ENCODE data around the gene GRAMD4.

The GRAMD4 gene

DNA sequence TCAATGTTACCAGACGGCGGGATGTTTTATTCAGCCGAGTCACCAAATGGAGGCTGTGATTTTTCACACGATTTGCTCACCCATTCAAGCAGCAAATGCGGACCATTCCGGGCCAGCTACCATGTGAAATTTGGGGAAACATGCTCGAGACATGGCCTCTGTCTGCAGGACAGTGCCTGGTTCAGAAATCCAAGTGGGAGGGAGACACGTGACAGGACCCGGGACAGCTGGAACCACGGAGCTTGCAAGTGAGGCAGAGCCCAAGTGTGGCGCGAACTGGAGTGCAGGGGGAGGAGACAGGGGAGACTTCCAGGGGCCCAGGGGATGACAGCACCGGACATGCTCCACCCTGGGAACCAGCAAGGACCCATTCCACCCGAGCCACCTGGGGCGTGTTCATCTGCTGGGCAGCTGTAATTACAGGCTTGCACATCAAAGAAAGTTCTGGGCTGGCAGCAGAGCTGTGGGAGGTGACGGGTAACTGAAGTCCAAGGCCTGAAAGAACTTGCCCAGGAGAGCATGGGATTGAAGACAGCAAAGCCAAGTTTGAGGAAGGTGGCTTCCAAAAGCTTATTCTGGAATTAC, 101.4 kb downstream of the GRAMD4 start:
- TF ChIP-seq, protein P1, sequence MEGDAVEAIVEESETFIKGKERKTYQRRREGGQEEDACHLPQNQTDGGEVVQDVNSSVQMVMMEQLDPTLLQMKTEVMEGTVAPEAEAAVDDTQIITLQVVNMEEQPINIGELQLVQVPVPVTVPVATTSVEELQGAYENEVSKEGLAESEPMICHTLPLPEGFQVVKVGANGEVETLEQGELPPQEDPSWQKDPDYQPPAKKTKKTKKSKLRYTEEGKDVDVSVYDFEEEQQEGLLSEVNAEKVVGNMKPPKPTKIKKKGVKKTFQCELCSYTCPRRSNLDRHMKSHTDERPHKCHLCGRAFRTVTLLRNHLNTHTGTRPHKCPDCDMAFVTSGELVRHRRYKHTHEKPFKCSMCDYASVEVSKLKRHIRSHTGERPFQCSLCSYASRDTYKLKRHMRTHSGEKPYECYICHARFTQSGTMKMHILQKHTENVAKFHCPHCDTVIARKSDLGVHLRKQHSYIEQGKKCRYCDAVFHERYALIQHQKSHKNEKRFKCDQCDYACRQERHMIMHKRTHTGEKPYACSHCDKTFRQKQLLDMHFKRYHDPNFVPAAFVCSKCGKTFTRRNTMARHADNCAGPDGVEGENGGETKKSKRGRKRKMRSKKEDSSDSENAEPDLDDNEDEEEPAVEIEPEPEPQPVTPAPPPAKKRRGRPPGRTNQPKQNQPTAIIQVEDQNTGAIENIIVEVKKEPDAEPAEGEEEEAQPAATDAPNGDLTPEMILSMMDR (IDR thresholded peaks at IDR 0.05; ENCODE audit: borderline replicate concordance, insufficient read depth, low read depth, low read length), result no peak
- no peak overlapping the region for H3K4me3 ChIP-seq (ENCODE audit: low read depth, low read length)

DNA sequence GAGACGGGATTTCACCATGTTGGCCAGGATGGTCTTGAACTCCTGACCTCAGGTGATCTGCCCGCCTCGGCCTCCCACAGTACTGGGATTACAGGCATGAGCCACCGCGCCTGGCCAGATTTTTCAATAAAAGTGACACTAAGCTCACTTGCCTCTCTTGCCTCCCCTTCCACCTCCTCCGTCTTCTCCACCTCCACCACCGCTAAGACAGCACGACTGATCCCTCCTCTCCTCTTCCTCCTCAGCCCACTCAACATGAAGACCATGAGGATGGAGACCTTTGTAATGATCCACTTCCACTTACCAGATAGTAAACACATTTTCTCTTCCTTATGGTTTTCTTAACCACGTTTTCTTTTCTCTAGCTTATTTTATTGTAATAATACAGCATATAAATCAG, 103.7 kb downstream of the GRAMD4 start:
- TF ChIP-seq, protein P1 (IDR thresholded peaks at IDR 0.05; ENCODE audit: borderline replicate concordance, insufficient read depth, low read depth, low read length), result no peak

DNA sequence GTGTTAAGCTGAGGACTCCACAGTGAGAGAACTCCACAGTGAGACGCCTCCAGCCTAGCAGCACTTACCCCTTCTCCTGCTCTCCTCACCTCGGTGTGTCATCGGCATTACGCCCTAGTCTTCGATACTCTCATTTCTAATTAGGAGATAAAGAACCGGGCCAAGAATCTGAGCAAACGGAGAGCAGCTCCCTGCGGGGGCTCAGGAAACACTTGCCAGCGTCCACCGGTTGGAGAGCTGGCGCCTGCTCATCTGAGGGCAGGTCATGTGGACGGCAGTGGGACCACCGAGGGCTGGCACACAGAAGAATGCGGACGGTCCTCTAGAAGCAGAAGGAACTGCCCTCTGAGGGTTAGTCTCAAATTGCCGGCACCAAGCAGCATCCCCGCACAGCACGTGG, 104.9 kb downstream of the GRAMD4 start:
- TF ChIP-seq, protein P1 (IDR thresholded peaks at IDR 0.05; ENCODE audit: borderline replicate concordance, insufficient read depth, low read depth, low read length), result no peak
- no peak overlapping the region for H3K4me3 ChIP-seq (ENCODE audit: low read depth, low read length)

More for the DNA sequence above, 103.7 kb downstream of the GRAMD4 start:
- no peak overlapping the region for H3K4me3 ChIP-seq (ENCODE audit: low read depth, low read length)

DNA sequence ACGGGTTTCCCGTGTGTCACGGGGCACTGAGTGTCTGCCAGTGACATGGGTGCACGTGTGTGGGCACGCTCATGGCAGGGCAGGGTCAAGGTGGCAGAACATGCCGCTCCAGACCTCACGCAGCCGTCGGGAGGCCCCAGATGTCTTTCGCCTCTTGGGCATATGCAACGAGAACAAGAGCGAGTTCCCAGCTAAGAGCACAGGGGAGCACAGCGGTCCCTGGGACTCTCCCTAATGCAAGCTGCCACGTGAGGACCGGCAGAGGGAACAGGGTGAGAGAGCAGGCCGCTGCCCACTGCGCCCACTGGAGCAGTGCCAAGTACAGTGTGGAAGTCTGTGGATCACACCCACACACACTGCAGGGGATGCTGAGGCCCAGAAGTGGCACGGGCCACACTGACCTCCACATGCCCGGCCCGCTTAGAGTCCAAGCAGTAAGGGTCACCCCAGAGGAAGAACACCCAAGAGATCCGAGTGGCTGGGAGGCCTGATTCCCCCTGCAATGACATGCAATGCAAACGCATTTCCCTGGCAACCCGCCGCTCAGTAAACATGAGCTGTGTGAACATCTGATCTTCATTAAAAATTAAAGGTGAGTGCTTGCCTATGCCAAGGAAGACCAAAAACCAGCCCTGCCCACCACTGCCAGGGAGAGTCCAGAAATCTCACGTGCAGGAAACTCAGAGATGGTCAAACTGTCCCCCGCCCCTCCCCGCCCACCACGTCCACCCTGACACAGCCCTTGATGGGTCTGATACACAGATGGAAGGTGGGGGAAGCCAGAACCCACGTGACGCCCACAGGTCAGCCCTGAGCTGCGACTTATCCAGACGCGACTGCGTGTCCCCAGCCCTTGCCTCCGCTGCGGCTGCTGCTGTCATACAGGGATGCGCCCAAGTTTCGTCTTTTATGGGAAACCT, 106.1 kb downstream of the GRAMD4 start:
- H3K4me3 ChIP-seq (ENCODE audit: low read depth, low read length), result no peak overlapping the region
- TF ChIP-seq, protein P1 (IDR thresholded peaks at IDR 0.05; ENCODE audit: borderline replicate concordance, insufficient read depth, low read depth, low read length), result no peak

DNA sequence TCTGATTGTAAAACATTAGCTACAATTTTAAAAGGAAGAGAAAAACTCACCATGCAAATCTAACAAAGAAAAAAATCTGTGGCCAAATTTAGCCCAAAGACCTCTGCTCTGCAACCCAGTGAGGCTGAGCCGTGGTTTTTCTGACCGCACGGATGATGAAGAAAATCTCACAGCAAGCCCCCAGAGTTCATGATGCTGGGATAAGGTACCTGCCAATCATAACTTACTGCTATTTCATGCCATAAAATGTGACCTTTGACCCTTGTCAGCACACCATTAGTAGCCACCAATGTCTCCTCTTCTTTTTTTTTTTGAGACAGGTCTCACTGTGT, 106.8 kb downstream of the GRAMD4 start:
- TF ChIP-seq, protein P1 (IDR thresholded peaks at IDR 0.05; ENCODE audit: borderline replicate concordance, insufficient read depth, low read depth, low read length), result no peak

DNA sequence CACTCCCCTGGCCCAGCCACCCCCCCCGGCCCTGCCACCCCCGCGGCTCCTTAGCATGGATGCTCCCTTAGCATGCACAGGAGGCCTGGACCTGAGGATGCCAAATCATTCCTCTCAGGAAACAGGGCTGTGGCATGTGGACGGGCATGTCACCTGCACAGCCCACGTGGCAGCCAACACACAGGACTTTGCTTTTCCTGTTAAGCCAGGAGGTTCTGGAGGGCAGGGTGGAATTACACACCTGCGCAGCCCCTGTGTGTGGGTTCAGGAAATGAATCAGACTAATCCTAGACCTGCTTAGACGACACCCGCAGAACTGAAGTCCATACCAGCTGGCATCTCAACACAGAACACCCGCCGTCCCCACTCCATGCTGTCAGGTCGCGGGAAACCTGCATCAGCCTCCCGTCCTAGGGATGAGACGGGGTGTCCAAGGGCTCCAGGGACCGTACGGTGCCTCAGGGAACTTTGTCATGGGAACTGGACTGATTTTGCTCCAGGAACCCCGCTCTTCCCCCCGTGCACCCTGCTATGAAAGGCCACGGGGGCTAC, 107.7 kb downstream of the GRAMD4 start:
- H3K4me3 ChIP-seq (ENCODE audit: low read depth, low read length), result no peak overlapping the region

More for the DNA sequence above, 106.8 kb downstream of the GRAMD4 start:
- H3K4me3 ChIP-seq (ENCODE audit: low read depth, low read length), result no peak overlapping the region

More for the DNA sequence above, 107.7 kb downstream of the GRAMD4 start:
- TF ChIP-seq, protein P1 (IDR thresholded peaks at IDR 0.05; ENCODE audit: borderline replicate concordance, insufficient read depth, low read depth, low read length), result no peak

Data from GM12875 (cell line).